GM10248 (cell line): ENCODE measurements around the gene CYFIP1.
"Not testable (repeated sequence)": the region's sequence is repeated elsewhere in the genome, so short reads cannot be mapped to it uniquely, and the experiment has no call there.

Experiments
- CTCF ChIA-PET: fragments of 300-600 bp; sonication (Branson Sonifier 250); formaldehyde crosslinking; extraction: SDS; loops from one replicate; lab custom pipeline; 2021; ENCODE audit warnings: antibody characterized with exemption; lab: Yijun Ruan, JAX
- POLR2A ChIA-PET: fragments of 350-650 bp; sonication (Branson Sonifier 250); formaldehyde crosslinking; extraction: SDS; loops from one replicate; lab custom pipeline; 2020; ENCODE audit warnings: antibody characterized with exemption; lab: Yijun Ruan, JAX
- DNase-seq: peaks from one replicate; pipeline ENCODE4 v3.0.0; 2012; ENCODE audit errors: extremely low spot score
- TF ChIP-seq, protein P1 (sequence below): IDR thresholded peaks from 2 replicates; pipeline ENCODE4 v1.5.1; 2012; ENCODE audit warnings: mild to moderate bottlenecking, low read depth; ENCODE audit errors: extremely low read depth, missing control alignments, control extremely low read depth

The CYFIP1 gene

DNA sequence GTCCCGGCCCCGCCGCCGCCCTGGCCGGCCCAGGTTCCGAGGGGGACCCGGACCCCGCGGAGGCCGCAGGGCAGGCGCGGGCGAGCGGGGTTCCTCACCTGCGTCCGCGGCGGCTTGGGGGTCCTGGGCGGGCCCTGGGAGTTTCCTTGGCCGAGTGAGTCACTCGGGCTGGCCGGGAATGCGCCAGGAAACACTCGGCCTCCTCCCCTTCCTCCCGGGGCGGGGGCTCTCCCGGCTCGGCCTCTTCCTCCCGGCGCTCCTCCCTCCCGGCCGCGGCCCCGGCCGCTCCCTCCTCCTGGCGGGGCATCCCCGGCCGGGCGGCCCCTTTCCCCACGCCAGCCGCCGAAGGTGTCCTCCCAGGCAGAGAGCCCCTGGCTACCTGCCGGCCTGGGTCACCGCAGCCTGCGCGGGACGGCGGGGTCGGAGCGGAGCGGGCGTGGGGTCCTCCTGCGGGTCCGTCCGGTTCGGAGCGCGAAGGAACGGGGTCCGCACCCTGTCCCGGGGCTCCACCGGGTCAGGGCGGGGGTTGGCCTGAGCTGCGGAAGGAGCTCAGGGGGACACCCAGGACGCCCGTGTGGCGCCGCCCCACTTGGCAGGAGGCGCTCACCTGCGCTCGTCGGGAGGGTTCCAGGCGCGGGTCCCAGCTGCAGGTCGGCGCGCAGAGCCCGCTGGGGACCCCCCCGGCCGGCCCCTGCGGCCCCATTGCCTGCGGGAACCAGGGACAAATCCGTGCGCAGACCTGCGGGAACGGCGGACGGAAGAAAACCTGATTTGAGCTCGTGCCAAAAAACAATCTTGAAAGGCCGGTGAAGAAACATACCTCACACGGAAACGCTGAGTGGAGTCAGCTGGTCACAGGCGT, at the start of gene CYFIP1:
Gene CYFIP1 (minus strand): TSS at position 180 of the 862 bp plus-strand sequence. CDS start 33,083 bp downstream, outside the sequence.
- POLR2A ChIA-PET = no interaction called here
- DNase-seq = peak; percentile 88
- CTCF ChIA-PET = interaction anchor here (0.9 to 1.9 kb wide), 2 partner anchors 9 to 56 kb away, joined by 3 to 6 read pairs; no protein-coding TSS in a partner anchor
- TF ChIP-seq, protein P1, sequence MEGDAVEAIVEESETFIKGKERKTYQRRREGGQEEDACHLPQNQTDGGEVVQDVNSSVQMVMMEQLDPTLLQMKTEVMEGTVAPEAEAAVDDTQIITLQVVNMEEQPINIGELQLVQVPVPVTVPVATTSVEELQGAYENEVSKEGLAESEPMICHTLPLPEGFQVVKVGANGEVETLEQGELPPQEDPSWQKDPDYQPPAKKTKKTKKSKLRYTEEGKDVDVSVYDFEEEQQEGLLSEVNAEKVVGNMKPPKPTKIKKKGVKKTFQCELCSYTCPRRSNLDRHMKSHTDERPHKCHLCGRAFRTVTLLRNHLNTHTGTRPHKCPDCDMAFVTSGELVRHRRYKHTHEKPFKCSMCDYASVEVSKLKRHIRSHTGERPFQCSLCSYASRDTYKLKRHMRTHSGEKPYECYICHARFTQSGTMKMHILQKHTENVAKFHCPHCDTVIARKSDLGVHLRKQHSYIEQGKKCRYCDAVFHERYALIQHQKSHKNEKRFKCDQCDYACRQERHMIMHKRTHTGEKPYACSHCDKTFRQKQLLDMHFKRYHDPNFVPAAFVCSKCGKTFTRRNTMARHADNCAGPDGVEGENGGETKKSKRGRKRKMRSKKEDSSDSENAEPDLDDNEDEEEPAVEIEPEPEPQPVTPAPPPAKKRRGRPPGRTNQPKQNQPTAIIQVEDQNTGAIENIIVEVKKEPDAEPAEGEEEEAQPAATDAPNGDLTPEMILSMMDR = no peak

DNA sequence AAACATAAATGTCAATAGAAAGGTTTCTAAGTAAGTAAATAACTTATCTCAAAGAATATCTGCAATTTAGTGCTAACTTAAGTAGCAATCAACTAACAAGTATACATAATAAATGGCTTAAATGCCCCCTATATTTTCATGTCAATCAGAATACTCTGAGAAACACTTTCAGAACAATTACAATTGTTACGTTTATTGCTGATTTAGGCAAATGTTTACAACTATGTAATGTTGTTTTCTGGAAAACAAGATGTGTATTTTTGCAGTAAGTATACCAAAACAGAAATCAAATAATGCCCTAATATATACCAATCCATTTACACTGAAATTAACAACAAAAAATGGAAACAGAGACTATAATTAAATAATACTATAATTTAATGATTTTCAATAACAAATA, 46.0 kb upstream of the CYFIP1 start:
- TF ChIP-seq, protein P1 = no peak
- CTCF ChIA-PET = interaction anchor here (1.6 kb wide), 1 partner anchor 10 kb away, joined by 15 read pairs; no protein-coding TSS in a partner anchor
- no peak for DNase-seq
- POLR2A ChIA-PET = no interaction called here

DNA sequence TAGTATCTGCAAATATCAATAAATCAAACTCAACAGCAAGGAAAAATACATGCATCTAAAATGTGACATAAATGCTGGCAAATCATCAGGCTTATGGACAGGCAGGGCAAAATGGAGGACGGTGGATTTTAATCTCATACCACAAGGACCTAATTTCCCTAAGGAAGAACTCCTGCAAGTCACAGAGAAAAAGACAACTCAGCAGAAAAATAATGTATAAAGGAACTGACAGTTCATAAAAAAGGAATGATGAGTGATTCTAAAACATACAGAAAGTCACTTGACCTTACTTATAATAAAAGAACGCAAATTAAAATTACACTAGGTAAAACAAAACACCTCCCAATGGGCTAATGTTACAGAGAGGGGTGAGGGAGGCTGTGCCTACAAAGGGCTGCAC, 42.0 kb upstream of the CYFIP1 start:
- no peak for DNase-seq
- CTCF ChIA-PET = interaction anchor here (1.4 to 6.3 kb wide), 3 partner anchors 9 to 28 kb away, joined by 3 to 47 read pairs (median 7); no protein-coding TSS in a partner anchor
- POLR2A ChIA-PET = no interaction called here
- TF ChIP-seq, protein P1 = no peak

DNA sequence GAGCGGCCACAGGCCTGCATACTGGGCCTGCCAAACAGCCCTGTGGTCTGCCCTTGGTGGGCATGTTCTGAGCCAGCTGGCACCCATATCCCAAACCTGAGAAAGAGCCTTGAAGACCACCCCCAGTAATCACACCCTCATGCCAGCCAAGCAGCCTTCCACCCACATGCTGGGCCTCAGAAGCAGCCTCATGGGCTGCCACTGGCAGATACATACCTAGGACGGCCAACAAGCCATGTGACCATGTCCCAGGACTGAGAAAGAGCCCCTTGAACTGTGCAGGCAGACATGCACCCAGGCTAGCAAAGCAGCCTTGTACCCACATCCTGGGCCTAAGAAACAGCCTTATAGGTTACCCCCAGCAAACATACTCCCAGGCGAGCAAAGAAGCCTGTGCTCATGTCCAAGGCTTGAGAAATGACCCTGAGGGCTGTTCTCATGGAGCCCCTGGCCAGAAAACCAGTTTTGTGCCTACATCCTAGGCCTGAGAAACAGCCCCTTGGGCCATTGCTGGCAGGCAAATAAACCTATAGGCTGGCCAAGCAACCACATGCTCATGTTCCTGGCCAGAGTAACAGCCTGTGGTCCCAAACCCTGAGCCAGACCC, 34.3 kb upstream of the CYFIP1 start:
- TF ChIP-seq, protein P1 = no peak
- DNase-seq = no peak
- ChIA-PET CTCF (interaction anchor here (1.2 to 1.4 kb wide), 2 partner anchors 15 to 22 kb away, joined by 4 to 5 read pairs; no protein-coding TSS in a partner anchor), POLR2A (no interaction called here)

DNA sequence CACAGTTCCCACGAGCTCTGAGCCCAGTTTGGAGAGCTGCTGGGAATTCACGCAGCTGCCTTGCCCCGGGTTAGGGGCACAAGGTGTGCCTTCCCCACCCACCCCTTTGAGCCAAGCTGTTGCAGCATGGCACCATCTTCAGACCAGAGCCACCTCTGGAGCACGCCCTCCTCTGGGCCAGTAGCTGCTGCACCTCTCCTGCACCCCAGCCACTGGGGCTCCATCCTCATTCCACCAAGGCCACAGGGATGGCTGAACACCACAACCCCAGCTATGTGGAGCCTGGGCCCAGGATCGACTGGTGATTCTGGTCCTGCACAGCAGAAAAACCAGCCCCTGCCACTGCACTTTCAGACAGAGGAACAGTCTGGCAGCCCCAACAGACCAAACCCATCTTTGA, 33.5 kb upstream of the CYFIP1 start:
- no peak for DNase-seq
- POLR2A ChIA-PET = no interaction called here
- TF ChIP-seq, protein P1 = no peak
- CTCF ChIA-PET = interaction anchor here (1.2 to 1.4 kb wide), 2 partner anchors 16 to 23 kb away, joined by 4 to 5 read pairs; no protein-coding TSS in a partner anchor

DNA sequence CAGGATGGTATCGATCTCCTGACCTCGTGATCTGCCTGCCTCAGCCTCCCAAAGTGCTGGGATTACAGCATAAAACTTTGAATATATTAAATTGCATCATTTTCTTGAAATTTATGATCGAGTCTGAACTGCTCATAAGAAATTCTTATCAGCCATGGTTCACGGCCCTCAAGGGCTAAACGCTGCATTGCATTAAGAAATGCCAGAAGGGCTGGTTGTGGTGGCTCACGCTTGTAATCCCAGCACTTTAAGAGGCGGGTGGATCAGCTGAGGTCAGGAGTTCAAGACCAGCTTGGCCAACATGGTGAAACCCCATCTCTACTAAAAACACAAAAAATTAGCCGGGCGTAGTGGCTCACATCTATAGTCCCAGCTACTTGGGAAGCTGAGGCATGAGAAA, 32.4 kb upstream of the CYFIP1 start:
- DNase-seq, POLR2A ChIA-PET: not testable (repeated sequence)
- CTCF ChIA-PET = interaction anchor here (1.3 kb wide), 1 partner anchor 18 kb away, joined by 4 read pairs; no protein-coding TSS in a partner anchor

DNA sequence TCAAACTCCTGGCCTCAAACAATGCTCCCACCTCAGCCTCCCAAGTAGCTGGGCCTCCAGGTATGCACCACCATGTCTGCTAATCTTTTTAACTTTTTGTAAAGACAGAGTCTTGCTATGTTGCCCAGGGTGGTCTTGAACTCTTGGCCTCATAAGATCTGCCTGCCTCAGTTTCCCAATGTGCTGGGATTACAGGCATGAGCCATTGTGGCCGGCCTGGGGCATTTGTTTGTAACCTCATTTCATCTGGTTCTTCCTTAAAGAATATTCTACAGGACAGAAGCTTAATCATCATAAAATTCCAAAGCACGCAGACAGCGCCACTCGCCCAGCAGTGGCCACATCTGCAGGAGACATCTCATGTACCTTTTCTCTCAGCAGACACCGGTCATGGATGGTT, 23.6 kb upstream of the CYFIP1 start:
- POLR2A ChIA-PET = no interaction called here

More for the DNA sequence above, 23.6 kb upstream of the CYFIP1 start:
- TF ChIP-seq, protein P1 = no peak
- CTCF ChIA-PET = no interaction called here
- DNase-seq = no peak
